CD4-positive, alpha-beta T cell treated with Interleukin-17A for 4 hours (primary cell): ENCODE data around the gene POLDIP3.
"Not testable (repeated sequence)": the region's sequence is repeated elsewhere in the genome, so short reads cannot be mapped to it uniquely, and the experiment has no call there.

Experiments
- DNase-seq: peaks from one replicate; pipeline ENCODE4 v3.0.0-alpha.2; 2020; ENCODE audit warnings: mixed read lengths

The POLDIP3 gene

GRCh38 chr22:42619261-42620063 lies 4.8 kb upstream of the POLDIP3 start:
- DNase-seq: no peak

- DNase-seq: no peak
Measured at GRCh38 chr22:42617155-42617983, 2.7 kb upstream of the POLDIP3 start.

- not testable (repeated sequence) for DNase-seq
Measured at GRCh38 chr22:42615860-42616175, 1.1 kb upstream of the POLDIP3 start.

GRCh38 chr22:42615092-42615859 lies 593 bp upstream of the POLDIP3 start:
- DNase-seq: peak; percentile 78

GRCh38 chr22:42613872-42614301 lies 796 bp downstream of the POLDIP3 start:
- no peak for DNase-seq

- no peak for DNase-seq
Measured at GRCh38 chr22:42612336-42612735, 2.3 kb downstream of the POLDIP3 start.

GRCh38 chr22:42611051-42611450 lies 3.6 kb downstream of the POLDIP3 start:
- no peak for DNase-seq

GRCh38 chr22:42610186-42610585 lies 4.5 kb downstream of the POLDIP3 start:
- DNase-seq: no peak

GRCh38 chr22:42608823-42609361 lies 5.8 kb downstream of the POLDIP3 start:
- DNase-seq: no peak

- DNase-seq: no peak
Measured at GRCh38 chr22:42608136-42608822, 6.4 kb downstream of the POLDIP3 start.

- DNase-seq: not testable (repeated sequence)
Measured at GRCh38 chr22:42607641-42608040, 7.0 kb downstream of the POLDIP3 start.

GRCh38 chr22:42604403-42604802 lies 10.3 kb downstream of the POLDIP3 start:
- no peak for DNase-seq

- no peak for DNase-seq
Measured at GRCh38 chr22:42603427-42603826, 11.3 kb downstream of the POLDIP3 start.

GRCh38 chr22:42602470-42602869 lies 12.2 kb downstream of the POLDIP3 start:
- DNase-seq: no peak

GRCh38 chr22:42601879-42602465 lies 12.7 kb downstream of the POLDIP3 start:
- no peak for DNase-seq

- DNase-seq: no peak
Measured at GRCh38 chr22:42596863-42597530, 17.7 kb downstream of the POLDIP3 start.

GRCh38 chr22:42596336-42596735 lies 18.3 kb downstream of the POLDIP3 start:
- no peak for DNase-seq

GRCh38 chr22:42595434-42595833 lies 19.2 kb downstream of the POLDIP3 start:
- DNase-seq: no peak

- no peak for DNase-seq
Measured at GRCh38 chr22:42591987-42592386, 22.7 kb downstream of the POLDIP3 start.

- no peak for DNase-seq
Measured at GRCh38 chr22:42587588-42588175, 27.0 kb downstream of the POLDIP3 start.

GRCh38 chr22:42586381-42586780 lies 28.3 kb downstream of the POLDIP3 start:
- DNase-seq: no peak
